ENCODE measurements around the gene ABCC1.

Gene ABCC1

DNA sequence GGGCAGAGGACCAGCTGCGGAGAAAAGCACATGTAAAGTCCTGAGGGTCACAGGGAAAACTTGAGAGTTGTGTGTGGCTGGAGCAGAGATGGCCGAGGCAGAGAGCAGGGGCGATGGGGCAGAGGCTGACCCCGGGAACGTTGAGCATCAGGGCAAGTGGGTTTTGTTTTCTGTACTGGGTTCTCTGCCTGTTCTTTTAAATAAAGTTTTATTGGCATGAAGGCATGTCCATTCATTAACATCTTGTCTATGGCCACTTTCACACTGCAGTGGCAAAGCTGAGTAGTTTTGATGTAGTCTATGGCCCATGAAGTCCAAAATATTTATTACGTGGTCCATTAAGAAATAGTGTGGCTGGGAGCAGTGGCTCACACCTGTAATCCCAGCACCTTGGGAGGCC lies 64.4 kb downstream of the ABCC1 start:
- Histone ChIP-seq H4K20me1 (ENCODE audit: low read depth, low read length) (no peaks in the 10 kb centered on the region), H3K9me3 (ENCODE audit: insufficient read depth, low read length) (no peaks in the 10 kb centered on the region), H3K27me3 (ENCODE audit: low read length) (no peaks in the 10 kb centered on the region), H3K27ac (ENCODE audit: low read depth, low read length) (no peak overlapping the region), H3K9me2 (replicated peaks; ENCODE audit: insufficient read depth, low read length) (no peaks in the 10 kb centered on the region), H3F3A (ENCODE audit: insufficient read depth) (peaks cover 4% of the 10 kb centered on the region), H3K79me2 (ENCODE audit: insufficient read depth, low read length) (no peaks in the 10 kb centered on the region), H3K4me3 (ENCODE audit: insufficient read depth, low read length, poor library complexity, severe bottlenecking) (no peak overlapping the region), H3K36me3 (ENCODE audit: low read length) (0 out of 2 replicates have a peak, but pooled peaks cover 2% of the 10 kb centered on the region), H3K4me2 (ENCODE audit: low read depth, low read length, poor library complexity, severe bottlenecking) (no peak overlapping the region), H3K9ac (ENCODE audit: low read length) (no peak overlapping the region), H2AFZ (ENCODE audit: low read depth, low read length, severe bottlenecking) (no peak overlapping the region)
- TF ChIP-seq, protein P1, sequence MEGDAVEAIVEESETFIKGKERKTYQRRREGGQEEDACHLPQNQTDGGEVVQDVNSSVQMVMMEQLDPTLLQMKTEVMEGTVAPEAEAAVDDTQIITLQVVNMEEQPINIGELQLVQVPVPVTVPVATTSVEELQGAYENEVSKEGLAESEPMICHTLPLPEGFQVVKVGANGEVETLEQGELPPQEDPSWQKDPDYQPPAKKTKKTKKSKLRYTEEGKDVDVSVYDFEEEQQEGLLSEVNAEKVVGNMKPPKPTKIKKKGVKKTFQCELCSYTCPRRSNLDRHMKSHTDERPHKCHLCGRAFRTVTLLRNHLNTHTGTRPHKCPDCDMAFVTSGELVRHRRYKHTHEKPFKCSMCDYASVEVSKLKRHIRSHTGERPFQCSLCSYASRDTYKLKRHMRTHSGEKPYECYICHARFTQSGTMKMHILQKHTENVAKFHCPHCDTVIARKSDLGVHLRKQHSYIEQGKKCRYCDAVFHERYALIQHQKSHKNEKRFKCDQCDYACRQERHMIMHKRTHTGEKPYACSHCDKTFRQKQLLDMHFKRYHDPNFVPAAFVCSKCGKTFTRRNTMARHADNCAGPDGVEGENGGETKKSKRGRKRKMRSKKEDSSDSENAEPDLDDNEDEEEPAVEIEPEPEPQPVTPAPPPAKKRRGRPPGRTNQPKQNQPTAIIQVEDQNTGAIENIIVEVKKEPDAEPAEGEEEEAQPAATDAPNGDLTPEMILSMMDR (IDR thresholded peaks at IDR 0.05; ENCODE audit: insufficient read depth, low read length, poor library complexity, severe bottlenecking) = no peak
- TF ChIP-seq EZH2phosphoT487 (conservative IDR thresholded peaks at IDR 0.05; ENCODE audit: low read length) = no peak

DNA sequence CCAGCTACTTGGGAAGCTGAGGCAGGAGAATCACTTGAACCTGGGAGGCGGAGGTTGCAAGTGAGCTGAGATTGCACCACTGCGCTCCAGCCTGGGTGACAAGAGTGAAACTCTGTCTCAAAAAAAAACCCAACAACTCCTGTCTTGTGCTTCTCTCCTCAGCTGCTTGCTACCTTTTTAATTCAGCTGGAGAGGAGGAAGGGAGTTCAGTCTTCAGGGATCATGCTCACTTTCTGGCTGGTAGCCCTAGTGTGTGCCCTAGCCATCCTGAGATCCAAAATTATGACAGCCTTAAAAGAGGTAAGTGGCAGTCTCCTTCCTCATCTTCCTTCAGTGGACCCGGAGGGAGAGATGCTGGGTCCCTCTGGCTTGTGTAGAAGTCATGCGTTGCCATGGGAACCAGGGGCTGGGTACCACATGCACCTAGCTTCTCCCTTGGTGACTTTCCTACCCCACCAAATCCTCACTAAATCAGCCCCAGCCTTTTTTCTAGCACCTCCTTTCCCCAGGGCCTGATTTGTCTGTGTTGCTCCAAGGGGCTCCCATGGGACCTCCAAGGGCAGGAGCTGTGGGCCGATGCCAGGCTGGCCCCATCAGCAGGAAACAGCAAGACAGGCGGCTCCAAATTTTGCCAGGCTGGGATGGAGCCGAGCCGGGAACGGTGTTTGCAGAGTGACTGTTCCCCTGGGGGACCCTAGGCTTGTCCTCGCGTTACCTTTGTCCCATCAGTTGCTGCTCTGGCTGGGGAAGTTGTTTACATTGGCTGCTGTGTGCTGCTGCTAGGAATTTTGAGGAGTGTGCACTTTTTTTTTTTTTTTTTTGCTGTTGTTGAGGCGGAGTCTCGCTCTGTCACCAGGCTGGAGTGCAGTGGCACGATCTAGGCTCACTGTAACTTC lies 65.2 kb downstream of the ABCC1 start:
- no peaks in the 10 kb centered on the region for H3K9me2 ChIP-seq (replicated peaks; ENCODE audit: insufficient read depth, low read length)
- no peak overlapping the region for H3K9ac ChIP-seq (ENCODE audit: low read length)
- no peak overlapping the region for H3K27ac ChIP-seq (ENCODE audit: low read depth, low read length)
- H3F3A ChIP-seq (ENCODE audit: insufficient read depth) = no peaks in the 10 kb centered on the region; the same call in 1 of the 2 replicates
- H4K20me1 ChIP-seq (ENCODE audit: low read depth, low read length) = no peaks in the 10 kb centered on the region
- no peak overlapping the region for H3K4me3 ChIP-seq (ENCODE audit: insufficient read depth, low read length, poor library complexity, severe bottlenecking)
- no peak overlapping the region for H2AFZ ChIP-seq (ENCODE audit: low read depth, low read length, severe bottlenecking)
- no peaks in the 10 kb centered on the region for H3K79me2 ChIP-seq (ENCODE audit: insufficient read depth, low read length)
- no peaks in the 10 kb centered on the region for H3K9me3 ChIP-seq (ENCODE audit: insufficient read depth, low read length)
- H3K27me3 ChIP-seq (ENCODE audit: low read length) = no peaks in the 10 kb centered on the region
- H3K36me3 ChIP-seq (ENCODE audit: low read length) = peaks cover 6% of the 10 kb centered on the region; the same call in 1 of the 2 replicates
- H3K4me2 ChIP-seq (ENCODE audit: low read depth, low read length, poor library complexity, severe bottlenecking) = no peak overlapping the region
- TF ChIP-seq, protein P1 (IDR thresholded peaks at IDR 0.05; ENCODE audit: insufficient read depth, low read length, poor library complexity, severe bottlenecking) = no peak
- no peak for TF ChIP-seq EZH2phosphoT487 (conservative IDR thresholded peaks at IDR 0.05; ENCODE audit: low read length)

DNA sequence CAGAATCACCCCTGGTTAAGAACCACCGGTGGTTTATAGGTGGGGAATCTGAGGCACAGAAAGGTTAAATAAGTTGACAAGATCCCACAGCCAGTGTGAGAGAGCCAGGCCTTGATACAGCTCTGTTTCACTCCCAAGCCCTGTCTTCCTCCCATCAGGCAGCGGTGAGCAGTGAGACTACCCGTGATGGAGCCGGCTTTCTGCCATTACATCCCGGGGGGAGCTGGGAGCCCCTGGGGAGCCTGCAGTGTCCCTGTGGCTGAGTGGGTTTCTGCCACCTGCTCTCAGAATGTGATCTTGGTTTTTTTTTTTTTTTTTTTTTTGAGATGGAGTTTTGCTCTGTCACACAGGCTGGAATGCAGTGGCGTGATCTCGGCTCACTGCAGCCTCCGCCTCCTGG lies 66.4 kb downstream of the ABCC1 start:
- Histone ChIP-seq H3K27me3 (ENCODE audit: low read length) (no peaks in the 10 kb centered on the region), H3K36me3 (ENCODE audit: low read length) (peaks cover 8% of the 10 kb centered on the region; the same call in 1 of the 2 replicates), H3K9ac (ENCODE audit: low read length) (no peak overlapping the region), H2AFZ (ENCODE audit: low read depth, low read length, severe bottlenecking) (no peak overlapping the region), H4K20me1 (ENCODE audit: low read depth, low read length) (no peaks in the 10 kb centered on the region), H3K9me3 (ENCODE audit: insufficient read depth, low read length) (no peaks in the 10 kb centered on the region), H3K9me2 (replicated peaks; ENCODE audit: insufficient read depth, low read length) (no peaks in the 10 kb centered on the region), H3K79me2 (ENCODE audit: insufficient read depth, low read length) (no peaks in the 10 kb centered on the region), H3F3A (ENCODE audit: insufficient read depth) (no peaks in the 10 kb centered on the region; the same call in 1 of the 2 replicates), H3K27ac (ENCODE audit: low read depth, low read length) (no peak overlapping the region), H3K4me3 (ENCODE audit: insufficient read depth, low read length, poor library complexity, severe bottlenecking) (no peak overlapping the region), H3K4me2 (ENCODE audit: low read depth, low read length, poor library complexity, severe bottlenecking) (no peak overlapping the region)
- TF ChIP-seq EZH2phosphoT487 (conservative IDR thresholded peaks at IDR 0.05; ENCODE audit: low read length) = no peak
- TF ChIP-seq, protein P1 (IDR thresholded peaks at IDR 0.05; ENCODE audit: insufficient read depth, low read length, poor library complexity, severe bottlenecking) = no peak

All from SU-DHL-6 (cell line).